Thymus (tissue), 2 donors: ENCODE data around the gene COX19. TPM values are rescaled to one million over a fixed set of nuclear protein-coding genes. Genes with fewer than 3 reads are reported as not detected.

Experiments used
- polyA plus RNA-seq: library from polyadenylated mRNA; stranded (reverse); fragments of 200-250 nt; gene quantifications from one replicate; pipeline ENCODE4 v1.2.3, GENCODE V29; 2013
- total RNA-seq: library from RNA; stranded (reverse); fragments of 120-200 nt; gene quantifications from one replicate; pipeline ENCODE4 v1.2.4, GENCODE V29; 2013
- donor health status: healthy.

COX19 gene
- total and polyA plus RNA-seq, 2 donors = 6.9 to 11.6 TPM

Other genes with a start within 250 kb of the COX19 start
- 8.3 TPM for gene DNAAF5, start 248.8 kb downstream of the COX19 start, total RNA-seq
- 9.2 TPM for gene DNAAF5, start 248.8 kb downstream of the COX19 start, polyA plus RNA-seq
- 15.4 TPM for gene PRKAR1B, start 248.3 kb downstream of the COX19 start, total RNA-seq
- gene PRKAR1B, start 248.3 kb downstream of the COX19 start, polyA plus RNA-seq = 13.7 TPM
- gene SUN1, start 143.1 kb downstream of the COX19 start, total RNA-seq = 38.4 TPM
- gene SUN1, start 143.1 kb downstream of the COX19 start, polyA plus RNA-seq = 95.4 TPM
- 24.3 TPM for gene GET4, start 99.0 kb downstream of the COX19 start, total RNA-seq
- 84.7 TPM for gene GET4, start 99.0 kb downstream of the COX19 start, polyA plus RNA-seq
- 6.2 TPM for gene ADAP1, start 20.9 kb downstream of the COX19 start, total RNA-seq
- 9.4 TPM for gene ADAP1, start 20.9 kb downstream of the COX19 start, polyA plus RNA-seq
- gene CYP2W1, start 7.6 kb upstream of the COX19 start, total RNA-seq = 0.09 TPM
- gene CYP2W1, start 7.6 kb upstream of the COX19 start, polyA plus RNA-seq = 0.48 TPM
- gene GPR146, start 69.0 kb upstream of the COX19 start, total RNA-seq = 2.7 TPM
- 12.6 TPM for gene GPR146, start 69.0 kb upstream of the COX19 start, polyA plus RNA-seq
- 0.99 TPM for gene GPER1, start 112.6 kb upstream of the COX19 start, total RNA-seq
- gene GPER1, start 112.6 kb upstream of the COX19 start, polyA plus RNA-seq = 3.4 TPM
- 18.8 TPM for gene ZFAND2A, start 184.6 kb upstream of the COX19 start, total RNA-seq
- gene ZFAND2A, start 184.6 kb upstream of the COX19 start, polyA plus RNA-seq = 34.9 TPM